ENCODE measurements around the gene PLAAT1. TPM values are rescaled to one million over a fixed set of nuclear protein-coding genes. Genes with fewer than 3 reads are reported as not detected.
A peak's percentile ranks its signal among the peaks of the same experiment; 100 is the strongest.

Gene PLAAT1
- total RNA-seq, 1 donor, result not detected

- TF ChIP-seq CTCF (IDR thresholded peaks at IDR 0.05; ENCODE audit: insufficient read depth, low read depth, low read length), result no peak
- H3K4me3 ChIP-seq (ENCODE audit: low read depth, low read length), result no peak overlapping the region
- no peak for DNase-seq (ENCODE audit: low read depth)
These were observed 10.4 kb upstream of the PLAAT1 start for GRCh38 chr3:193230610-193231009.

- no peak overlapping the region for H3K4me3 ChIP-seq (ENCODE audit: low read depth, low read length)
- TF ChIP-seq CTCF (IDR thresholded peaks at IDR 0.05; ENCODE audit: insufficient read depth, low read depth, low read length), result no peak
- no peak for DNase-seq (ENCODE audit: low read depth)
These were observed 9.8 kb upstream of the PLAAT1 start for GRCh38 chr3:193231201-193231600.

GRCh38 chr3:193236599-193236998 is 4.4 kb upstream of the PLAAT1 start:
- no peak for DNase-seq (ENCODE audit: low read depth)
- TF ChIP-seq CTCF (IDR thresholded peaks at IDR 0.05; ENCODE audit: insufficient read depth, low read depth, low read length), result no peak
- no peak overlapping the region for H3K4me3 ChIP-seq (ENCODE audit: low read depth, low read length)

- no peak for DNase-seq (ENCODE audit: low read depth)
- H3K4me3 ChIP-seq (ENCODE audit: low read depth, low read length), result no peak overlapping the region
- no peak for TF ChIP-seq CTCF (IDR thresholded peaks at IDR 0.05; ENCODE audit: insufficient read depth, low read depth, low read length)
These were observed 4.0 kb upstream of the PLAAT1 start for GRCh38 chr3:193237030-193237429.

GRCh38 chr3:193240436-193240849 is 579 bp upstream of the PLAAT1 start:
- TF ChIP-seq CTCF (IDR thresholded peaks at IDR 0.05; ENCODE audit: insufficient read depth, low read depth, low read length), result no peak
- H3K4me3 ChIP-seq (ENCODE audit: low read depth, low read length), result peak overlapping the region; percentile 42
- DNase-seq (ENCODE audit: low read depth), result no peak

- no peak for DNase-seq (ENCODE audit: low read depth)
- H3K4me3 ChIP-seq (ENCODE audit: low read depth, low read length), result no peak overlapping the region
- no peak for TF ChIP-seq CTCF (IDR thresholded peaks at IDR 0.05; ENCODE audit: insufficient read depth, low read depth, low read length)
These were observed 694 bp downstream of the PLAAT1 start for GRCh38 chr3:193241716-193242115.

GRCh38 chr3:193243571-193243970 is 2.5 kb downstream of the PLAAT1 start:
- no peak for DNase-seq (ENCODE audit: low read depth)
- no peak for TF ChIP-seq CTCF (IDR thresholded peaks at IDR 0.05; ENCODE audit: insufficient read depth, low read depth, low read length)
- H3K4me3 ChIP-seq (ENCODE audit: low read depth, low read length), result no peak overlapping the region
